Measurements from ENCODE around the gene ELP1. TPM values are rescaled to one million over a fixed set of nuclear protein-coding genes. Genes with fewer than 3 reads are reported as not detected.

Gene ELP1
- total RNA-seq, 3 donors from 2014 or later, result 14.3 to 18.7 (median 16.7) TPM

DNA sequence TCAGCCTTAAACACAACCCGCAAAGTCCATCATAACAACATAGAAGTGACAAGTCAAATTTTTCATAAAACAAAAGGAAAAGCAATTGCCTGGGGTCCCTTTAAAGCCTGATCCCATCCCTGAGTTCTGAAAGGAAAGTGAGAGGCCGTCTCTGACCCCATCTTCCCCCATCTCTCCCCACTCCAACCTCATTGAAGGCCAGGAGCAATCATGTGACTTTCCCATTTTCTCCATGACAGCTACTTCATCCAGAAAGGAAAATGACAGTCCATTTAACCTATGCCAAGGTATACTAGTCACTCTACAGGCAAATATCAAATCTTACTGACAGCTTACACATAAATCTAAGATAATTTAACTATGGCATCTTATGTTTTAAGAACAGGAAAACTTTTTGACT, 56.4 kb downstream of the ELP1 start:
- H3K4me1 ChIP-seq (ENCODE audit: low read depth), result no peaks in the 10 kb centered on the region
- no peak overlapping the region for H3K4me3 ChIP-seq
- DNase-seq, result no peak
- H3K9me3 ChIP-seq, result no peaks in the 10 kb centered on the region
- intact Hi-C loops (cut with DNase I, micrococcal nuclease), result no loop called here
- TF ChIP-seq CTCF (IDR thresholded peaks at IDR 0.05), result no peak
- no peak for ATAC-seq
- peaks cover 11% of the 10 kb centered on the region for H3K36me3 ChIP-seq (ENCODE audit: low read depth)

GRCh38 chr9:108876425-108876824, 57.5 kb downstream of the ELP1 start:
- peaks cover 11% of the 10 kb centered on the region for H3K36me3 ChIP-seq (ENCODE audit: low read depth)
- no peak for DNase-seq
- no peaks in the 10 kb centered on the region for H3K4me1 ChIP-seq (ENCODE audit: low read depth)
- no peak for TF ChIP-seq CTCF (IDR thresholded peaks at IDR 0.05)
- intact Hi-C loops (cut with DNase I, micrococcal nuclease), result no loop called here
- no peak for ATAC-seq
- H3K4me3 ChIP-seq, result no peak overlapping the region
- no peaks in the 10 kb centered on the region for H3K9me3 ChIP-seq

DNA sequence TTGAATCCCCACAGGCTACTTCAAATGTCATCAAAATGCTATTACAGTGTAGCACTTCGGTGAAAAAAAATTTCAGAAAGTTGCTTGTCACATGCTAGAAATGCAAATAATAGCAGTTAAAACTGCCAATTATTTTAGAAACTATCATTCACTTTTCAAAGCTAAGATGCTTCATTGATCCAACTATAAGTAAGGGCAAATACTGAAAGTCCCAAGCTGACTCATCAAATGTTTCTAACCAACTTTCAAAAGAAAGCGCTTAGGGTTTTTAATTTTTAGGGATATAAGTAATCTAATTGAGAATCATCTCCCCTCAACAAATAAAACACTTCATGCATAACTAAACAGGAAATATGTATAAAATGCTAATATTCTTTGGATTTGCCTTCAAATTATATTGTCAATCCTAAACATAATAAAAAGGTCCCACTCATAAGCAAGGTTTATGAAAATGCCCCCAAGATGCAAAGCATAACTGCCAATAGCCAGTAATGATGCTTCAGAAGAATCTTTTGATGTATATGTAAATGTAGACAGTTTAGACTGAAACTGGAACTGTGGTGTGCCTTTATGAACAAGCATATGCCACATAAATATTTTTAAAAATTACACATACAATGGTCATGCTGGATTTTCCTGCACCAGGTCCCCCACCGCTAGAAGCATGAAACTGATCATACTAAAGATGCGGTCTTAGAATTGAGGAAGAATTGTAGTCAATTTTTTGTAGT, 59.7 kb downstream of the ELP1 start:
- no peaks in the 10 kb centered on the region for H3K9me3 ChIP-seq
- no peaks in the 10 kb centered on the region for H3K4me1 ChIP-seq (ENCODE audit: low read depth)
- H3K4me3 ChIP-seq, result no peak overlapping the region
- intact Hi-C loops (cut with DNase I, micrococcal nuclease), result no loop called here
- DNase-seq (no peak), ATAC-seq (no peak)
- TF ChIP-seq CTCF (IDR thresholded peaks at IDR 0.05), result no peak
- peaks cover 11% of the 10 kb centered on the region for H3K36me3 ChIP-seq (ENCODE audit: low read depth)

- Histone ChIP-seq H3K4me3 (no peak overlapping the region), H3K36me3 (ENCODE audit: low read depth) (no peaks in the 10 kb centered on the region), H3K4me1 (ENCODE audit: low read depth) (no peaks in the 10 kb centered on the region), H3K9me3 (no peaks in the 10 kb centered on the region)
- no peak for DNase-seq
- intact Hi-C loops (cut with DNase I, micrococcal nuclease), result no loop called here
- no peak for TF ChIP-seq CTCF (IDR thresholded peaks at IDR 0.05)
- ATAC-seq, result no peak
Measured at GRCh38 chr9:108869092-108869725, 64.7 kb downstream of the ELP1 start.

GRCh38 chr9:108867829-108868228, 66.1 kb downstream of the ELP1 start:
- intact Hi-C loops (cut with DNase I, micrococcal nuclease), result no loop called here
- Histone ChIP-seq H3K4me1 (ENCODE audit: low read depth) (no peaks in the 10 kb centered on the region), H3K4me3 (no peak overlapping the region), H3K36me3 (ENCODE audit: low read depth) (no peaks in the 10 kb centered on the region), H3K9me3 (no peaks in the 10 kb centered on the region)
- ATAC-seq, result no peak
- DNase-seq, result no peak
- no peak for TF ChIP-seq CTCF (IDR thresholded peaks at IDR 0.05)
